Endodermal cell (in vitro differentiated cells): ENCODE measurements around the gene NPVF. TPM values are rescaled to one million over a fixed set of nuclear protein-coding genes. Genes with fewer than 3 reads are reported as not detected.

ENCODE experiments used
- DNase-seq: peaks from one replicate; pipeline ENCODE4 v3.0.0-alpha.2; 2017
- H3K27ac ChIP-seq: 2 replicates; pipeline ENCODE4 v1.5.1; 2013; ENCODE audit warnings: mild to moderate bottlenecking, low read depth, low read length, moderate library complexity
- H3K27me3 ChIP-seq: 2 replicates; pipeline ENCODE4 v1.6.1; 2013; ENCODE audit warnings: mild to moderate bottlenecking, low read length, moderate library complexity; ENCODE audit not compliant: insufficient read depth, control insufficient read depth, poor library complexity, severe bottlenecking
- H3K36me3 ChIP-seq: 2 replicates; pipeline ENCODE4 v1.7.0; 2013; ENCODE audit warnings: mild to moderate bottlenecking, low read length, moderate library complexity; ENCODE audit not compliant: control insufficient read depth, insufficient read depth
- H3K4me1 ChIP-seq: one replicate; pipeline ENCODE4 v1.7.0; 2013; ENCODE audit warnings: low read length; ENCODE audit not compliant: control insufficient read depth, insufficient read depth
- H3K4me3 ChIP-seq: 2 replicates; pipeline ENCODE4 v1.5.1; 2013; ENCODE audit warnings: mild to moderate bottlenecking, low read length, moderate library complexity
- H3K9ac ChIP-seq: 2 replicates; pipeline ENCODE4 v1.6.1; 2013; ENCODE audit warnings: mild to moderate bottlenecking, low read length, moderate library complexity; ENCODE audit not compliant: poor library complexity, severe bottlenecking; ENCODE audit errors: extremely low read depth
- H3K9me3 ChIP-seq: 2 replicates; pipeline ENCODE4 v1.6.1; 2013; ENCODE audit warnings: mild to moderate bottlenecking, low read length, moderate library complexity; ENCODE audit not compliant: control insufficient read depth
- H3K27ac Mint-ChIP-seq: 2 replicates; pipeline ENCODE4 v1.8.0; 2020; ENCODE audit warnings: mixed read lengths
- H3K27me3 Mint-ChIP-seq: 2 replicates; pipeline ENCODE4 v1.8.0; 2021; ENCODE audit warnings: mild to moderate bottlenecking, mixed read lengths; ENCODE audit not compliant: insufficient read depth
- H3K36me3 Mint-ChIP-seq: 2 replicates; pipeline ENCODE4 v1.8.0; 2020; ENCODE audit warnings: low read depth, mixed read lengths
- H3K4me1 Mint-ChIP-seq: 2 replicates; pipeline ENCODE4 v1.8.0; 2020; ENCODE audit warnings: mixed read lengths
- H3K4me3 Mint-ChIP-seq: 2 replicates; pipeline ENCODE4 v1.8.0; 2020; ENCODE audit warnings: mild to moderate bottlenecking, moderate library complexity, mixed read lengths
- H3K9me3 Mint-ChIP-seq: 2 replicates; pipeline ENCODE4 v1.8.0; 2020; ENCODE audit warnings: mild to moderate bottlenecking, mixed read lengths
- WGBS, 2 experiments: methylation state at CpG; one replicate each; pipeline versions ENCODE4 v1.1.5 to v1.1.7; 2013; ENCODE audit warnings: missing lambda C conversion rate in 2 of 2, mixed read lengths in 1 of 2; ENCODE audit not compliant: insufficient coverage in 1 of 2, insufficient read length in 1 of 2; 5-methylcytosine and 5-hydroxymethylcytosine counted together
- total RNA-seq, 2 donors: library from RNA; stranded (reverse); fragmentation: NEBNext Ultra II Directional in 1 of 2; extraction: Animal tissue kit (Norgen Biotek cat#: 25700) in 1 of 2; gene quantifications; 2 replicates in 1 of 2; 3 replicates in 1 of 2; pipeline ENCODE4 v1.2.1, GENCODE V29; 2021
- TF ChIP-seq, protein P1 (sequence below): fragments of 200-600 bp; sonication (generic); conservative IDR thresholded peaks from 2 replicates; pipeline ENCODE4 v1.5.0; 2021; ENCODE audit warnings: antibody characterized with exemption, mild to moderate bottlenecking

NPVF gene
- total RNA-seq, 2 donors from 2014 or later: not detected

DNA sequence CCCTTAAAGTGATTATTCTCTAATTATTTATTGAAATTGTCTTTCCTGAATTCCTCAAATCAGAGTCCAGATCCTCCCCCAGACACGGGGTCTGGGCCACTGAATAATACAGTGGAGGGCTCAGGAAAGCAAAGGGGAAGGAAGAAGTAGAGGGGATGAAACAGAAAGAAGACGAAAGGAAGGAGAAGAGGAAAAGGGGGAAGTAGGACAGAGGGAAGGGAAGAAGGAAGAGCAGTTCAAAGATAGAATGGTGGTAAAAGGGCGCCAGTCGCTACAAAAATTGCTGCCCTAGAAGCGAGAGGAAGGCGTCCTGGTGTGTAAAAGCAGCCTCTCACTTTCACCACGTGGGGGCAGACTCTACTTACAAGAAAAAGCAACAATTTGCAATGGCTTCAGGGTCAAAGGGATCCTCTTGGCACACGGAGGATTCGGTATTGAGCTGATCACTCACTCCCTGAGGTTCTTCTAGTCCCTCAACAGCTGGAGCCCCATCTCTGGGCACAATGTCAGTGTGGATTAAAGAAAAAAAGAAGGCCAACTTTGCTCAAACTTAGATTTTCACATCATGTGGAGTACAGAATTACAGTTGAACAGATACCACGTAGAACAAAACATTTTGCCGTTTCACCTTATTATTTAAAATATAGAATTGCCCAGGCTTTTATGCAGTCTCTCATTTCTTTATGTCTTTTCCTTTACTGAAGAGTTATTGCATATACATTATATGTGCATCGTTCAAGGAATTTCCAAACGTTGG, 31.4 kb upstream of the NPVF start:
- no peaks in the 10 kb centered on the region for H3K36me3 Mint-ChIP-seq
- no peaks in the 10 kb centered on the region for H3K9me3 Mint-ChIP-seq
- H3K9ac ChIP-seq: no peak overlapping the region
- TF ChIP-seq, protein P1, sequence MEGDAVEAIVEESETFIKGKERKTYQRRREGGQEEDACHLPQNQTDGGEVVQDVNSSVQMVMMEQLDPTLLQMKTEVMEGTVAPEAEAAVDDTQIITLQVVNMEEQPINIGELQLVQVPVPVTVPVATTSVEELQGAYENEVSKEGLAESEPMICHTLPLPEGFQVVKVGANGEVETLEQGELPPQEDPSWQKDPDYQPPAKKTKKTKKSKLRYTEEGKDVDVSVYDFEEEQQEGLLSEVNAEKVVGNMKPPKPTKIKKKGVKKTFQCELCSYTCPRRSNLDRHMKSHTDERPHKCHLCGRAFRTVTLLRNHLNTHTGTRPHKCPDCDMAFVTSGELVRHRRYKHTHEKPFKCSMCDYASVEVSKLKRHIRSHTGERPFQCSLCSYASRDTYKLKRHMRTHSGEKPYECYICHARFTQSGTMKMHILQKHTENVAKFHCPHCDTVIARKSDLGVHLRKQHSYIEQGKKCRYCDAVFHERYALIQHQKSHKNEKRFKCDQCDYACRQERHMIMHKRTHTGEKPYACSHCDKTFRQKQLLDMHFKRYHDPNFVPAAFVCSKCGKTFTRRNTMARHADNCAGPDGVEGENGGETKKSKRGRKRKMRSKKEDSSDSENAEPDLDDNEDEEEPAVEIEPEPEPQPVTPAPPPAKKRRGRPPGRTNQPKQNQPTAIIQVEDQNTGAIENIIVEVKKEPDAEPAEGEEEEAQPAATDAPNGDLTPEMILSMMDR: peak; percentile 93
- no peaks in the 10 kb centered on the region for H3K36me3 ChIP-seq
- H3K4me1 ChIP-seq: peaks cover 7% of the 10 kb centered on the region
- no peak overlapping the region for H3K27ac ChIP-seq
- H3K9me3 ChIP-seq: no peaks in the 10 kb centered on the region
- peaks cover 10% of the 10 kb centered on the region for H3K4me1 Mint-ChIP-seq
- no peak overlapping the region for H3K4me3 ChIP-seq
- no peaks in the 10 kb centered on the region for H3K27me3 Mint-ChIP-seq
- H3K27ac Mint-ChIP-seq: no peak overlapping the region
- H3K4me3 Mint-ChIP-seq: no peak overlapping the region
- no peaks in the 10 kb centered on the region for H3K27me3 ChIP-seq
- 16 to 42% methylated on average over 8 to 13 of the region's 13 CpGs for WGBS, 2 experiments
- DNase-seq: peak; percentile 91

DNA sequence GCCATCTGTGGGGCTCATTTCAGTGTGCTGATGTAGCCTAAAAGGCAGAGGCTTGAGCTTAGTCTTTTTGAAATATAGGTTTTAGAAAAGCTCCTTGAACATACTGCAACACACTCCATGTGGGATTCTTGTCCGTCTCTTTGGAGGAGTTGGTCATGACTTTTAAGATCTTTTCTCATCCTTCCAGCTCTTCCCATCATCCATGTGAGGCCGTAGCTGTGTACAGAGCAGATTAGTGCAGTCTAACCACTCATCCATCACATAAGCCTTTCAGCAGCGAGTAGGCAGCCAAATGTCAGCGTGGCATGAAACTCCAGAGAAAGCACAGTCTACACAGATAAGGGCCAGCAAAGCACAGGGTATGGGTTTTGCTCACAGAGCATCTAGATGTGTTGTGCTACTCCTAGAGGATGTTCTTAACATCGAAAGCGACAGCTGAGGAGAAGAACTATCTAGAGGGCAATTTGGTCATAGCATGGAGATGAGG, 28.1 kb upstream of the NPVF start:
- Histone ChIP-seq H3K4me1 (peaks cover 7% of the 10 kb centered on the region), H3K9me3 (peaks cover 4% of the 10 kb centered on the region), H3K36me3 (no peaks in the 10 kb centered on the region), H3K9ac (no peak overlapping the region), H3K27ac (peak overlapping the region; percentile 16), H3K27me3 (no peaks in the 10 kb centered on the region), H3K4me3 (no peak overlapping the region)
- peaks cover 2% of the 10 kb centered on the region for H3K9me3 Mint-ChIP-seq
- H3K27ac Mint-ChIP-seq: no peak overlapping the region
- DNase-seq: no peak
- H3K27me3 Mint-ChIP-seq: no peaks in the 10 kb centered on the region
- H3K36me3 Mint-ChIP-seq: no peaks in the 10 kb centered on the region
- H3K4me1 Mint-ChIP-seq: peaks cover 4% of the 10 kb centered on the region
- TF ChIP-seq, protein P1: no peak
- WGBS, 2 experiments: 93 to 96% methylated on average over 6 of the region's 6 CpGs
- H3K4me3 Mint-ChIP-seq: no peak overlapping the region

GRCh38 chr7:25255611-25256332, 27.5 kb upstream of the NPVF start:
- no peak overlapping the region for H3K4me3 ChIP-seq
- TF ChIP-seq, protein P1: no peak
- Mint-ChIP-seq H3K4me1 (peaks cover 3% of the 10 kb centered on the region), H3K9me3 (peaks cover 2% of the 10 kb centered on the region), H3K27ac (no peak overlapping the region), H3K27me3 (no peaks in the 10 kb centered on the region), H3K4me3 (no peak overlapping the region), H3K36me3 (no peaks in the 10 kb centered on the region)
- H3K27me3 ChIP-seq: no peaks in the 10 kb centered on the region
- H3K27ac ChIP-seq: peak overlapping the region; percentile 16
- peaks cover 7% of the 10 kb centered on the region for H3K4me1 ChIP-seq
- DNase-seq: no peak
- no peaks in the 10 kb centered on the region for H3K36me3 ChIP-seq
- H3K9ac ChIP-seq: no peak overlapping the region
- WGBS, 2 experiments: 94 to 95% methylated on average over 4 to 7 of the region's 7 CpGs
- peaks cover 4% of the 10 kb centered on the region for H3K9me3 ChIP-seq
